ENCODE results near the gene SPAG16.

GRCh38 chr2:213959589-213959988 is 675.3 kb downstream of the SPAG16 start:
- TF ChIP-seq EP300 (IDR thresholded peaks at IDR 0.05) (no peak), SMC3 (IDR thresholded peaks at IDR 0.05) (no peak), PHF8 (IDR thresholded peaks at IDR 0.05; ENCODE audit: borderline replicate concordance, low read depth) (no peak), RAD21 (conservative IDR thresholded peaks at IDR 0.05 in 1 of 2, IDR thresholded peaks at IDR 0.05 in 1 of 2) (no peak), PBX3 (IDR thresholded peaks at IDR 0.05) (no peak), POLR2A (IDR thresholded peaks at IDR 0.05; ENCODE audit: low read length) (no peak), KDM1A (IDR thresholded peaks at IDR 0.05; ENCODE audit: low read depth) (no peak), NFE2L2 (conservative IDR thresholded peaks at IDR 0.05; ENCODE audit: low read length) (no peak), RCOR1 (IDR thresholded peaks at IDR 0.05; ENCODE audit: low read depth, low read length) (no peak), MAFK (IDR thresholded peaks at IDR 0.05; ENCODE audit: partially characterized antibody) (no peak), RFX5 (IDR thresholded peaks at IDR 0.05) (no peak)
- TF ChIP-seq, protein P1, sequence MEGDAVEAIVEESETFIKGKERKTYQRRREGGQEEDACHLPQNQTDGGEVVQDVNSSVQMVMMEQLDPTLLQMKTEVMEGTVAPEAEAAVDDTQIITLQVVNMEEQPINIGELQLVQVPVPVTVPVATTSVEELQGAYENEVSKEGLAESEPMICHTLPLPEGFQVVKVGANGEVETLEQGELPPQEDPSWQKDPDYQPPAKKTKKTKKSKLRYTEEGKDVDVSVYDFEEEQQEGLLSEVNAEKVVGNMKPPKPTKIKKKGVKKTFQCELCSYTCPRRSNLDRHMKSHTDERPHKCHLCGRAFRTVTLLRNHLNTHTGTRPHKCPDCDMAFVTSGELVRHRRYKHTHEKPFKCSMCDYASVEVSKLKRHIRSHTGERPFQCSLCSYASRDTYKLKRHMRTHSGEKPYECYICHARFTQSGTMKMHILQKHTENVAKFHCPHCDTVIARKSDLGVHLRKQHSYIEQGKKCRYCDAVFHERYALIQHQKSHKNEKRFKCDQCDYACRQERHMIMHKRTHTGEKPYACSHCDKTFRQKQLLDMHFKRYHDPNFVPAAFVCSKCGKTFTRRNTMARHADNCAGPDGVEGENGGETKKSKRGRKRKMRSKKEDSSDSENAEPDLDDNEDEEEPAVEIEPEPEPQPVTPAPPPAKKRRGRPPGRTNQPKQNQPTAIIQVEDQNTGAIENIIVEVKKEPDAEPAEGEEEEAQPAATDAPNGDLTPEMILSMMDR (IDR thresholded peaks at IDR 0.05) = no peak
- TF ChIP-seq, protein P2, sequence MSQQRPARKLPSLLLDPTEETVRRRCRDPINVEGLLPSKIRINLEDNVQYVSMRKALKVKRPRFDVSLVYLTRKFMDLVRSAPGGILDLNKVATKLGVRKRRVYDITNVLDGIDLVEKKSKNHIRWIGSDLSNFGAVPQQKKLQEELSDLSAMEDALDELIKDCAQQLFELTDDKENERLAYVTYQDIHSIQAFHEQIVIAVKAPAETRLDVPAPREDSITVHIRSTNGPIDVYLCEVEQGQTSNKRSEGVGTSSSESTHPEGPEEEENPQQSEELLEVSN (IDR thresholded peaks at IDR 0.05; ENCODE audit: borderline replicate concordance, low read depth) = no peak

All from A549 (cell line).